ENCODE data around the gene ANKRD49. TPM values are rescaled to one million over a fixed set of nuclear protein-coding genes. Genes with fewer than 3 reads are reported as not detected.

Gene ANKRD49
- total and polyA plus RNA-seq, 9 donors = 12.9 to 23.0 (median 15.0) TPM

- no peaks in the 10 kb centered on the region for H3K36me3 ChIP-seq
- H3K9me3 ChIP-seq = no peaks in the 10 kb centered on the region
- peak; percentile 82 to 88 (median 85) for DNase-seq
- H3K4me1 ChIP-seq (ENCODE audit: insufficient read depth) = peaks cover 17% of the 10 kb centered on the region
- intact Hi-C loops (cut with DNase I) = no loop called here
- WGBS, 3 donors = 0 to 1% (median 0%) methylated on average over 56 to 109 of the region's 109 CpGs
- no peaks in the 10 kb centered on the region for H3K27me3 ChIP-seq
- H3K4me3 ChIP-seq = peak within 1 kb of the TSS; percentile 69
- peak within 1 kb of the TSS; percentile 95 for H3K27ac ChIP-seq
- TF ChIP-seq EP300 (IDR thresholded peaks at IDR 0.05) (no peak), POLR2A (IDR thresholded peaks at IDR 0.05) (peak; percentile 44)
Observed at GRCh38 chr11:94543695-94544645, 50.2 kb downstream of the ANKRD49 start, which contains the start of gene FUT4. Gene FUT4 (plus strand): TSS chr11:94543921. CDS start chr11:94544134, 213 bp downstream.

- Histone ChIP-seq H3K9me3 (no peaks in the 10 kb centered on the region), H3K4me1 (ENCODE audit: insufficient read depth) (peaks cover 17% of the 10 kb centered on the region), H3K27me3 (no peaks in the 10 kb centered on the region), H3K4me3 (peak overlapping the region; percentile 69), H3K27ac (peak overlapping the region; percentile 95), H3K36me3 (no peaks in the 10 kb centered on the region)
- WGBS, 3 donors = 12 to 36% (median 22%) methylated on average over 23 to 59 of the region's 59 CpGs
- intact Hi-C loops (cut with DNase I) = no loop called here
- DNase-seq = peak in 3 of 5 donors; percentile 21 to 64 (median 29)
- no peak for TF ChIP-seq CTCF (IDR thresholded peaks at IDR 0.05)
- TF ChIP-seq EP300 (IDR thresholded peaks at IDR 0.05) = no peak
- no peak for TF ChIP-seq POLR2A (IDR thresholded peaks at IDR 0.05)
Observed at GRCh38 chr11:94544646-94545263, 51.0 kb downstream of the ANKRD49 start.

GRCh38 chr11:94545264-94546161 is 51.7 kb downstream of the ANKRD49 start:
- peak in 4 of 5 donors; percentile 12 to 55 (median 50) for DNase-seq
- Histone ChIP-seq H3K4me3 (peak overlapping the region; percentile 69), H3K36me3 (no peaks in the 10 kb centered on the region), H3K9me3 (no peaks in the 10 kb centered on the region), H3K27me3 (no peaks in the 10 kb centered on the region), H3K27ac (no peak overlapping the region), H3K4me1 (ENCODE audit: insufficient read depth) (peaks cover 17% of the 10 kb centered on the region)
- WGBS, 3 donors = 67 to 76% (median 73%) methylated on average over 54 of the region's 54 CpGs
- TF ChIP-seq EP300 (IDR thresholded peaks at IDR 0.05) (no peak), POLR2A (IDR thresholded peaks at IDR 0.05) (no peak), CTCF (IDR thresholded peaks at IDR 0.05) (no peak)
- intact Hi-C loops (cut with DNase I) = no loop called here

- intact Hi-C loops (cut with DNase I) = no loop called here
Observed at GRCh38 chr11:94546162-94546470, 52.3 kb downstream of the ANKRD49 start.

More at GRCh38 chr11:94546162-94546470, 52.3 kb downstream of the ANKRD49 start:
- Histone ChIP-seq H3K4me3 (peak overlapping the region; percentile 69), H3K36me3 (no peaks in the 10 kb centered on the region), H3K4me1 (ENCODE audit: insufficient read depth) (peaks cover 17% of the 10 kb centered on the region), H3K9me3 (no peaks in the 10 kb centered on the region), H3K27ac (no peak overlapping the region), H3K27me3 (no peaks in the 10 kb centered on the region)
- no peak for TF ChIP-seq POLR2A (IDR thresholded peaks at IDR 0.05)
- TF ChIP-seq CTCF (IDR thresholded peaks at IDR 0.05) = no peak
- no peak for TF ChIP-seq EP300 (IDR thresholded peaks at IDR 0.05)
- WGBS, 3 donors = 82 to 84% (median 83%) methylated on average over 2 of the region's 2 CpGs
- no peak for DNase-seq
